ENCODE results near the gene ITGB3BP.

DNA sequence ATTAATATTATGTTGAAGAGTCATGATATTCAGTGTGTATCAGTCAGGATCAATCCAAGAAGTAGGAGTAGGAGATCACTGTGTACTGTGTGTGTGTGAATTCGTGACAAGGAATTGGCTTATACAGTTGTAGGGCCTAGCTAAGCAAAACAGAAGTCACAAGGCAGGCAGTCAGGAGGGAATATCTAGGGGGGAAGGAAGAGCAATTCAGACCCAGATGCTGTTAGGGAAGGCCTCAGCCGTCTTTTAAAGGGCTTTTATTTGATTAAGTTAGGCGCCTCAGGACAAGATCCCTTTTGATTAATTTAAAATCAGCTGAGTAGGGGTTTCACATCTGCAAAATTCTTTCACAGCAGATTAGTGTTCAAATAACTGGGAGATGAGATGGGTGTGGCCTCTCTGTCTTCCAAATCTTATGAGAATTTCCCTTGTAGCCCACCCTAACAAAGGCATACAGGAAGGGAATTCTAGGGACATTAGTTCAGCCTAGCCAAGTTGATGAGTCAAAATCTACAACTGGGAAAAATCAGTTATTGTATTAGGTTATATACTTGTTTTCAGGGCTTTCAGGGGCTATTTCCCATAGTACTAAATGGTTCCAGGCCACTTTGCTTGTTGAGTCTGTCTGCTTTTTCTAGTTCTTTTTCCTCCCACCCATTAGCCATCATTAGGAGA lies 108.2 kb downstream of the ITGB3BP start:
- TF ChIP-seq MAX (IDR thresholded peaks at IDR 0.05) (no peak), EZH2phosphoT487 (IDR thresholded peaks at IDR 0.05; ENCODE audit: borderline replicate concordance) (no peak), POLR2AphosphoS5 (IDR thresholded peaks at IDR 0.05; ENCODE audit: low read depth, low read length) (no peak), ELF1 (IDR thresholded peaks at IDR 0.05; ENCODE audit: borderline replicate concordance, low read depth) (no peak), YY1 (IDR thresholded peaks at IDR 0.05; ENCODE audit: extremely low read depth, insufficient replicate concordance, low read depth, low read length) (no peak), CEBPB (IDR thresholded peaks at IDR 0.05; ENCODE audit: low read depth) (no peak), REST (IDR thresholded peaks at IDR 0.05; ENCODE audit: low read depth) (no peak), POLR2A (IDR thresholded peaks at IDR 0.05; ENCODE audit: borderline replicate concordance, extremely low read depth, insufficient read depth, insufficient read length) (no peak), FOSL1 (IDR thresholded peaks at IDR 0.05; ENCODE audit: low read depth) (no peak), TCF7L2 (IDR thresholded peaks at IDR 0.05; ENCODE audit: borderline replicate concordance, extremely low read depth, insufficient read depth, insufficient read length) (no peak)
- TF ChIP-seq, protein P1, sequence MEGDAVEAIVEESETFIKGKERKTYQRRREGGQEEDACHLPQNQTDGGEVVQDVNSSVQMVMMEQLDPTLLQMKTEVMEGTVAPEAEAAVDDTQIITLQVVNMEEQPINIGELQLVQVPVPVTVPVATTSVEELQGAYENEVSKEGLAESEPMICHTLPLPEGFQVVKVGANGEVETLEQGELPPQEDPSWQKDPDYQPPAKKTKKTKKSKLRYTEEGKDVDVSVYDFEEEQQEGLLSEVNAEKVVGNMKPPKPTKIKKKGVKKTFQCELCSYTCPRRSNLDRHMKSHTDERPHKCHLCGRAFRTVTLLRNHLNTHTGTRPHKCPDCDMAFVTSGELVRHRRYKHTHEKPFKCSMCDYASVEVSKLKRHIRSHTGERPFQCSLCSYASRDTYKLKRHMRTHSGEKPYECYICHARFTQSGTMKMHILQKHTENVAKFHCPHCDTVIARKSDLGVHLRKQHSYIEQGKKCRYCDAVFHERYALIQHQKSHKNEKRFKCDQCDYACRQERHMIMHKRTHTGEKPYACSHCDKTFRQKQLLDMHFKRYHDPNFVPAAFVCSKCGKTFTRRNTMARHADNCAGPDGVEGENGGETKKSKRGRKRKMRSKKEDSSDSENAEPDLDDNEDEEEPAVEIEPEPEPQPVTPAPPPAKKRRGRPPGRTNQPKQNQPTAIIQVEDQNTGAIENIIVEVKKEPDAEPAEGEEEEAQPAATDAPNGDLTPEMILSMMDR (IDR thresholded peaks at IDR 0.05 in 2 of 3, conservative IDR thresholded peaks at IDR 0.05 in 1 of 3; ENCODE audit: borderline replicate concordance in 1 of 3, insufficient read depth in 1 of 3, low read depth in 2 of 3, low read length in 2 of 3) = no peak
- TF ChIP-seq, protein P2, sequence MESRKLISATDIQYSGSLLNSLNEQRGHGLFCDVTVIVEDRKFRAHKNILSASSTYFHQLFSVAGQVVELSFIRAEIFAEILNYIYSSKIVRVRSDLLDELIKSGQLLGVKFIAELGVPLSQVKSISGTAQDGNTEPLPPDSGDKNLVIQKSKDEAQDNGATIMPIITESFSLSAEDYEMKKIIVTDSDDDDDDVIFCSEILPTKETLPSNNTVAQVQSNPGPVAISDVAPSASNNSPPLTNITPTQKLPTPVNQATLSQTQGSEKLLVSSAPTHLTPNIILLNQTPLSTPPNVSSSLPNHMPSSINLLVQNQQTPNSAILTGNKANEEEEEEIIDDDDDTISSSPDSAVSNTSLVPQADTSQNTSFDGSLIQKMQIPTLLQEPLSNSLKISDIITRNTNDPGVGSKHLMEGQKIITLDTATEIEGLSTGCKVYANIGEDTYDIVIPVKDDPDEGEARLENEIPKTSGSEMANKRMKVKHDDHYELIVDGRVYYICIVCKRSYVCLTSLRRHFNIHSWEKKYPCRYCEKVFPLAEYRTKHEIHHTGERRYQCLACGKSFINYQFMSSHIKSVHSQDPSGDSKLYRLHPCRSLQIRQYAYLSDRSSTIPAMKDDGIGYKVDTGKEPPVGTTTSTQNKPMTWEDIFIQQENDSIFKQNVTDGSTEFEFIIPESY (IDR thresholded peaks at IDR 0.05; ENCODE audit: extremely low read depth, insufficient replicate concordance, low read length) = no peak
- TF ChIP-seq, protein P3, sequence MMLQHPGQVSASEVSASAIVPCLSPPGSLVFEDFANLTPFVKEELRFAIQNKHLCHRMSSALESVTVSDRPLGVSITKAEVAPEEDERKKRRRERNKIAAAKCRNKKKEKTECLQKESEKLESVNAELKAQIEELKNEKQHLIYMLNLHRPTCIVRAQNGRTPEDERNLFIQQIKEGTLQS (IDR thresholded peaks at IDR 0.05) = no peak

All from HCT116 (cell line).